DMS53 (cell line): ENCODE measurements around the gene C9orf50.

Source experiments
- DNase-seq: peaks from one replicate; lab custom pipeline; 2025; lab: John Stamatoyannopoulos, UW

Gene C9orf50

DNA sequence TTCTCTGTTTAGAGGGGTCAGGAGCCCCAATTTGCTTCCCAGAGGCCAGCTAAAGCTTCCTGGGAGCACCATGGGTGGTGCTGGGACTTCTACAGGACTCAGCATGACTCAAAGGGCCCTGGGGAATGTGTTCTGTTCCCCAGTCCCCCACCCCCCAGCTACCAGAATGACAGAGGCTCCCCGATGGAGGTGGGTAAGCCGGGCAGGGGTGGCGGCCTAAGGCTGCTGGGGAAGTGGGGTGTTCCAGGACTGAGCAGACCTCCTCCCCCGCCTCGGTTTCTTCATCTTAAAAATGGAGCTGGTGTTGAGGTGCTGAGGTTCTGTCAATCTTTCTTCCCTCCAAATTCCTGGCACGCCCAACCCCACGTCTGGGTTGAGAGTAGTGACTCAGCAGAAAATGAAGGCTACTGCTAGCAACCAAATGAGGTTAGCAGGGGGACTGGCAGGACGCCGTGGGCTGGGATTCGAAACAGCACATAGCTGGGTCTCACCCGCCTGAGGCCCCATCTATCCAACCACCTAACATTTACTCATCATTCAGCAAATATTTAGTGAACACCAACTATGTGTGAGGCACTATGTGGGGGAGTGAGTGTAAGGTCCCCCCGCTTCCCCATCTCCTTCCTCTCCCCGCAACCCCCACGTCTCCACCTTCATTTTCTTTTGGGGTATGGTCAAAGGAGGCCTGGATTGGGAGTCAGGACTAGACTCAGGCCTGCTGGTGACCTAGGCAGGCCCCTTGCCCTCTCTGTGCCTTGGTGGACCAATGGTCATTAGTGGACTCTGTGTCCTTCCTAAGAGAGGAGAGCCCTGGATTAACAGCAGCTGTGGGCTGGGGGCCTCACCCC, 50.2 kb downstream of the C9orf50 start:
- no peak for DNase-seq

DNA sequence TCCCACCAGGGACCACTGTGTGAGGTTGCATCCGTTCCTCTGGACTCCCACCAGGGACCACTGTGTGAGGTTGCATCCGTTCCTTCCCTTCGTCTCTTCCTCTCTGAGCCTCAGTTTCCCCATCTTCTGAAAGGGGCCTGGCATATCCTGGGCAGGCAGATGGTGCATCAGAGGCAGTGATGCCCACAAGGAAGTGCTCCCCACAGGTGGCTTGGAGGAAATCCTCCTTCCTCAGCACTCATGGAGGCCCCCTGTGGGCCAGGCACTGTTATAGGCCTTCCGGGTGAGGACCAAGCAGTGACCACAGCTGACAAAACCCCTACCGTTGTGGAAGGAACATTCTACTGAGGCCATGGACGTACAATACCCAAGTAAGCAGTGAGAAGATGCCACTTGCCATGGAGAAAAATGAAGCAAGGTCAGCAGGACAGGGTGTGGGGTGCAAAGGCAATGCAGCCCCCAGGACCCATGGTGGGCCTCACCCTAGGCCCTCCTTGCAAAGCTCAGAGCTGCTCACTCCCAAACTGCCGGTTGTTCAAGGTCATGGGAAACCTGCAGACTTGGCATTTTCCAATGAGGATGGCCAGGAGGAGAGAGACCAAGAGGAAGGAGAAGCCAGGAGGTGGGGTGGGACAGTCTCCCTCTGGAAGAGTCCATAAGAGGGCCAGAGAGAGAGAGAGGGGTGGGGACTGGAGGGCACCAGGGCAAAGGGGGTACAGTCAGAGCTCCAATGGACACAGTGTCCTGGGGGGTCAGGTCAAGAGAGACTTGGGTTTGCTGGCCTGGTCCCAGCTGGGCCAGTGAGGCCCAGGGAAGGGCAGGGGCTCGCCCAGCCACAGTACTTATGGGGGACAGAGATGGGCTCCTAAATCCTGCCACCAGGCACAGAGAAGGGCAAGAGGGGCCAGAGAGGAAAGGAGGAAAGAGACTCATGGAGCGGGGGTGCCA, 51.1 kb downstream of the C9orf50 start:
- DNase-seq, result peak; percentile 54

DNA sequence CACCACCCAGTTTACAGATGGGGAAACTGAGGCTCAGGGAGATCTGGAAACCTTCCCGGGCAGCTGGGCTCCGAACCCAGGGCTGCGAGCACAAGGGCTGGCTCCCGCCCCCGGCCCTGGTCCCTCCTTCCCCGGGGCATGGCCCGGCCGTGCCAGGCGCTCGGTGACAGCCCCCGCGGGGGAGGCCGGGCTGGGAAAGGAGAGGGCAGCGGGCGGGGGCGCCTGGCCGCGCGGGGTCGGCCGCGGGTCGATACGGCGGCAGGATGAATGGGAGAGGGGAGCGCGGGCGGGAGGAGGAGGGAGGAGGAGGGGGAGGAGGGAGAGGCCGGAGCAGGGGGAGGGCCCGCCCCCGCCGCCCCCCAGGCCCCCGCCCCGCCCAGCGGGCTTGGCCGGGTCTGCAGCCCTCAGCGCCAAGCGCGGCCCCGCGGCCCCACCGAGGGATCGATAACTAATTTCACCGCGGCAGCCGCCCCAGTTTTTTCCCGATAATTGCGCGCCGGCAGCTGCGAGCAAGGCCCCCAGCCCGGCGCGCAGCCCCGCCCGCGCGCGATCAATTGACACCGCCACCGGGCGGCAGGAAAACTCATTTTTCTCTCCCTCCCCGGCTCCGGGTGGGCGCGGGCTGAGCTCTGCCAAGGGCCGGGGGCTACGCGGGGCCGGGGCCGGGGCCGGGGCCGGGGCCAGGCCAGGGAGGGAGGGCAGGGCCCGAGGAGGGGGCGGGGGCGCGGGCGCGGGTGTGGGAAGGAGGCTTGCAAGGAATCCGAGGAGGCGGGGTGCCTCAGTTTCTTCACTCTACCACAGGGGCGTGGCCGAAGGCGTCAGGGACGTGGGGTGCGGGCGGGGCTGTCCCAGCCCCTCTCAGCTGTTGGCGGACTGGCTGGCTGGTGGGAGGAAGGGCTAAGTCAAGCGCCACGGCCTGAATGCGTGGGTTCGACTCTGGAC, 52.1 kb downstream of the C9orf50 start:
- peak; percentile 63 for DNase-seq

DNA sequence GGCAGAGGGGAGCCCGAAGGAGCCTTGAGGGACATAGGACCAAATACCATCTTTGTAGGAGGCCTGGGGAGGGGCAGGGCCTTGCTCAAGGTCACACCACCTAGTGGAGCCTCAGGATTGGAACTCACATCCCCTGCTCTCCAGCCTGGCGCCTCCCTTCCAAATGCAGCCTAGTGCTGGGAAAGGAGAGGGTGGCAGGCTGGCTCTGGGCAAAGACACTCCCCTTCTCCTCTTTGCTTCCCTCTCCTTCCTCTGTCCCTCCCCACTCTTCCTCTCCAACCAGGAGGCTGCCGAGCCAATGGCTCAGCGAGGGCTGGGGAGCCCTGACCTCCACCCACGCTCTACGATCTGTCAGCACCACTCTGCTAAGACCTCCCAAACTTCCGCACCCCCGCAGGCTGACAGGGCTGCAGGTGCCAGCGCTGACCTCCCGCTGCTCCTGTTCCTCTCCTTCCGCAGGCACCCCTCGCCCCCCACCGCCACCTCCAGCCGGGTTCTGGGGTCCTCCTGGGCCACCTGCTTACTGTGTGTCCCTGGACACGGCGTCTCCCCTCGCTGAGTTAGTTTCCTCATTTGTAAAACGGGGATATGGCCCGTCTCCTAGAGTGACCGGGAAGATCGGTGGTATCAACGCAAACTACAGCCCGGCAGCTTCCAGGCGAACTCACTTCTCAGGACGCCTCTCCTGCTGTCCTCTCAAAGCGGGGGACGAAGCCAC, 52.9 kb downstream of the C9orf50 start:
- peak; percentile 64 for DNase-seq

DNA sequence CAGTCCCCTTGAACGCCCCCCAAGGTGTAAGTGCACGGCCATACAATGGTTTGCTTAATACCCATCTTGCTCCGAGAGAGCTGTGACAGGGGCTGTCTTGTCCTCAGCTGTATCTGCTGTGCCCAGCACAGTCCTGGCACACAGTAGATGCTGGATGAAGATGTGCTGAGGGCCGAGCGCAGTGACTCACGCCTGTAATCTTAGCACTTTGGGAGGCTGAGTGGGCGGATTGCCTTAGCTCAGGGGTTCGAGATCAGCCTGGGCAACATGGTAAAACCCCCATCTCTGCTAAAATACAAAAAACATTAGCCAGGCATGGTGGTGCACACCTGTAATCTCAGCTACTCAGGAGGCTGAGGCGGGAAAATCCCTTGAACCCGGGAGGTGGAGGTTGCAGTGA, 53.6 kb downstream of the C9orf50 start:
- DNase-seq, result no peak

DNA sequence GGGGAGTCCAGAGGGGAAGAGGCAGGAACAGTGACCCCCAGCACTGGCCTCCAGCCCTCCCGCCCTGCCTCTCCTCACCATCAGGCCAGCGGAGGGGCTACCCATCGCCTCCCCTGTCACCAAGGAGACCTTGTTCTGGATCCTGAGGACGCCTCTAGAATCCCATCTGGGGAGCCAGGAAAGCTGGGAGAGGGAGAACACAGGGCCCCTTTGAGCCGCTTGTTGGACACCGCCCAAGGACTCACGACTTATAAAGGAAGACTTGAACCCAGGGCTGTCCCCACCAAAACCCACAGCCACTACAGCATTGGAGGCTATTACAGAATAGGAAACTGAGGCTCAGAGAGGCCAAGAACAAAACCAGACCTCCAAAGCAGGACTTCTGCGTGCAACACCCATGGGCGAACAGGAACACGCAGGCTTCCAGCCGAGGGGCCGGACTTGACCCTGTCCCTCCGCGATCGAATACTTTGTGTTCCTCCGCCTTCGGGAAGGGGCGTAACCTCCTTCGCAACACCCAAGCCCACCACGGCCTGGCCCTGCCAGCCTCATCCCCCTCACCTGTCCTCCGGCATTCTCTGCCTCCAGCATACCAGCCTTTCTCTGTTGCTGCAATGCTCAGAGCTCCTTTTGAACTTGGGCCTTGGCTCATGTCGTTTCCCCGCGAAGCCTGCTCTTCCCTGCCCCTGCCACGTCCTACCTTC, 54.2 kb downstream of the C9orf50 start:
- no peak for DNase-seq

DNA sequence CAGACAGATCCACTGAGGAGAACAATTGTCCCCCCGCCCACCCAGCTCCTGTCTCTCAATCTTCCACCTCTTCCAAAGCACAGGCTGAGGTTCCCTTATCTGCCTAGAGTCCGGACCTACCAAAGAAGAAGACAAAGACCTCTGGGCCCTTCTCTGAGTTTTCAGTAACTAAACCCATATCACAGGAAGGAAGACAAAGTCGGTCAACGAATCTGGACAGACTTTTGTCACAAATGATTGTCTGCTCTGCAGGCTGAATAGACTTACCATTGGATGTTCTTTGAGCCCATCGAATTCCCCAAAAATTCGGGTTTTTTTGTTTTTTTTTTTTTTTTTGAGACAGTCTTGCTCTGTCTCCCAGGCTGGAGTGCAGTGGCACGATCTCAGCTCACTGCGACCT, 58.0 kb downstream of the C9orf50 start:
- DNase-seq, result no peak

DNA sequence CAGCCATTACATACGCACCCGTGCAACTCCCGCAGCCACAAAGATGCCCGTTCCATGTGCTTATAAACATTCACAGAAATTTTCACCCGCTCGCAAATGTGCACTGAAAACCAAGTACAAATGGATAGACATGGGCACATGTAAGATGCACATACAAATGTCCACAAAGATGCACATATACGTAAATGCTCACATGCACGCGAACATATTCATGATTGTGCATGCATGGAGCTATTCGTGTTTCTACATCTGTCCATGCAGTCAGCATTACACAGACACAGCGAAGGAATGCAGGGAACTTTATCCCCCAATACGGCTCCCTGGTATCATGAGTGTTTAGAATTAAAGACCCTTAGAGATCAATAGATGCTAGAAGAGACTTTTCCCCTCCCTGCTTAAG, 58.4 kb downstream of the C9orf50 start:
- DNase-seq, result no peak
